ENCODE measurements around the gene LRG1.

The LRG1 gene

GRCh38 chr19:4553775-4554174, 13.9 kb upstream of the LRG1 start:
- DNase-seq (ENCODE audit: insufficient read length, low spot score): no peak
- FAIRE-seq: no peak
- TF ChIP-seq POLR2AphosphoS5 (IDR thresholded peaks at IDR 0.05; ENCODE audit: low read depth, low read length) (no peak), POLR2A (IDR thresholded peaks at IDR 0.05; ENCODE audit: low read depth, low read length) (no peak), POU2F2 (IDR thresholded peaks at IDR 0.05; ENCODE audit: low read depth, low read length) (no peak), PAX5 (IDR thresholded peaks at IDR 0.05; ENCODE audit: insufficient read depth, low read length, severe bottlenecking) (no peak), TAF1 (IDR thresholded peaks at IDR 0.05; ENCODE audit: low read depth, low read length) (no peak), SPI1 (IDR thresholded peaks at IDR 0.05; ENCODE audit: low read depth, low read length) (no peak)

GRCh38 chr19:4553092-4553695, 13.4 kb upstream of the LRG1 start:
- FAIRE-seq: no peak
- DNase-seq (ENCODE audit: insufficient read length, low spot score): no peak
- TF ChIP-seq POLR2A (IDR thresholded peaks at IDR 0.05; ENCODE audit: low read depth, low read length) (no peak), TAF1 (IDR thresholded peaks at IDR 0.05; ENCODE audit: low read depth, low read length) (no peak), POLR2AphosphoS5 (IDR thresholded peaks at IDR 0.05; ENCODE audit: low read depth, low read length) (no peak), SPI1 (IDR thresholded peaks at IDR 0.05; ENCODE audit: low read depth, low read length) (no peak), POU2F2 (IDR thresholded peaks at IDR 0.05; ENCODE audit: low read depth, low read length) (no peak), PAX5 (IDR thresholded peaks at IDR 0.05; ENCODE audit: insufficient read depth, low read length, severe bottlenecking) (no peak)

- DNase-seq (ENCODE audit: insufficient read length, low spot score): no peak
- TF ChIP-seq SPI1 (IDR thresholded peaks at IDR 0.05; ENCODE audit: low read depth, low read length) (no peak), TAF1 (IDR thresholded peaks at IDR 0.05; ENCODE audit: low read depth, low read length) (no peak), POU2F2 (IDR thresholded peaks at IDR 0.05; ENCODE audit: low read depth, low read length) (no peak), POLR2AphosphoS5 (IDR thresholded peaks at IDR 0.05; ENCODE audit: low read depth, low read length) (no peak), POLR2A (IDR thresholded peaks at IDR 0.05; ENCODE audit: low read depth, low read length) (no peak), PAX5 (IDR thresholded peaks at IDR 0.05; ENCODE audit: insufficient read depth, low read length, severe bottlenecking) (no peak)
- no peak for FAIRE-seq
Measured at GRCh38 chr19:4552525-4552819, 12.6 kb upstream of the LRG1 start.

GRCh38 chr19:4550479-4551050, 10.7 kb upstream of the LRG1 start:
- TF ChIP-seq POLR2AphosphoS5 (IDR thresholded peaks at IDR 0.05; ENCODE audit: low read depth, low read length) (no peak), POLR2A (IDR thresholded peaks at IDR 0.05; ENCODE audit: low read depth, low read length) (no peak), SPI1 (IDR thresholded peaks at IDR 0.05; ENCODE audit: low read depth, low read length) (no peak), POU2F2 (IDR thresholded peaks at IDR 0.05; ENCODE audit: low read depth, low read length) (no peak), TAF1 (IDR thresholded peaks at IDR 0.05; ENCODE audit: low read depth, low read length) (no peak), PAX5 (IDR thresholded peaks at IDR 0.05; ENCODE audit: insufficient read depth, low read length, severe bottlenecking) (no peak)
- FAIRE-seq (no peak), DNase-seq (ENCODE audit: insufficient read length, low spot score) (no peak)

GRCh38 chr19:4550018-4550417, 10.2 kb upstream of the LRG1 start:
- TF ChIP-seq POLR2A (IDR thresholded peaks at IDR 0.05; ENCODE audit: low read depth, low read length) (no peak), POLR2AphosphoS5 (IDR thresholded peaks at IDR 0.05; ENCODE audit: low read depth, low read length) (no peak), SPI1 (IDR thresholded peaks at IDR 0.05; ENCODE audit: low read depth, low read length) (no peak), POU2F2 (IDR thresholded peaks at IDR 0.05; ENCODE audit: low read depth, low read length) (no peak), PAX5 (IDR thresholded peaks at IDR 0.05; ENCODE audit: insufficient read depth, low read length, severe bottlenecking) (no peak), TAF1 (IDR thresholded peaks at IDR 0.05; ENCODE audit: low read depth, low read length) (no peak)
- no peak for FAIRE-seq
- no peak for DNase-seq (ENCODE audit: insufficient read length, low spot score)

- TF ChIP-seq POU2F2 (IDR thresholded peaks at IDR 0.05; ENCODE audit: low read depth, low read length) (no peak), POLR2A (IDR thresholded peaks at IDR 0.05; ENCODE audit: low read depth, low read length) (no peak), TAF1 (IDR thresholded peaks at IDR 0.05; ENCODE audit: low read depth, low read length) (no peak), POLR2AphosphoS5 (IDR thresholded peaks at IDR 0.05; ENCODE audit: low read depth, low read length) (no peak), PAX5 (IDR thresholded peaks at IDR 0.05; ENCODE audit: insufficient read depth, low read length, severe bottlenecking) (no peak), SPI1 (IDR thresholded peaks at IDR 0.05; ENCODE audit: low read depth, low read length) (no peak)
- DNase-seq (ENCODE audit: insufficient read length, low spot score) (no peak), FAIRE-seq (no peak)
Measured at GRCh38 chr19:4548238-4548584, 8.4 kb upstream of the LRG1 start.

- DNase-seq (ENCODE audit: insufficient read length, low spot score) (no peak), FAIRE-seq (no peak)
- TF ChIP-seq SPI1 (IDR thresholded peaks at IDR 0.05; ENCODE audit: low read depth, low read length) (no peak), POLR2AphosphoS5 (IDR thresholded peaks at IDR 0.05; ENCODE audit: low read depth, low read length) (no peak), PAX5 (IDR thresholded peaks at IDR 0.05; ENCODE audit: insufficient read depth, low read length, severe bottlenecking) (no peak), POLR2A (IDR thresholded peaks at IDR 0.05; ENCODE audit: low read depth, low read length) (no peak), TAF1 (IDR thresholded peaks at IDR 0.05; ENCODE audit: low read depth, low read length) (no peak), POU2F2 (IDR thresholded peaks at IDR 0.05; ENCODE audit: low read depth, low read length) (no peak)
Measured at GRCh38 chr19:4547303-4548237, 7.7 kb upstream of the LRG1 start.

GRCh38 chr19:4543842-4544647, 4.2 kb upstream of the LRG1 start:
- no peak for FAIRE-seq
- TF ChIP-seq TAF1 (IDR thresholded peaks at IDR 0.05; ENCODE audit: low read depth, low read length) (no peak), SPI1 (IDR thresholded peaks at IDR 0.05; ENCODE audit: low read depth, low read length) (no peak), POU2F2 (IDR thresholded peaks at IDR 0.05; ENCODE audit: low read depth, low read length) (no peak), POLR2A (IDR thresholded peaks at IDR 0.05; ENCODE audit: low read depth, low read length) (no peak), PAX5 (IDR thresholded peaks at IDR 0.05; ENCODE audit: insufficient read depth, low read length, severe bottlenecking) (no peak), POLR2AphosphoS5 (IDR thresholded peaks at IDR 0.05; ENCODE audit: low read depth, low read length) (no peak)
- DNase-seq (ENCODE audit: insufficient read length, low spot score): no peak

Data from GM12891 (cell line).